Measurements from ENCODE around the gene HNRNPH1.
A peak's percentile ranks its signal among the peaks of the same experiment; 100 is the strongest.

HNRNPH1 gene

GRCh38 chr5:179621551-179622214, 1.8 kb downstream of the HNRNPH1 start:
- DNase-seq: no peak

GRCh38 chr5:179620703-179621350, 2.6 kb downstream of the HNRNPH1 start:
- no peak for DNase-seq

GRCh38 chr5:179620293-179620692, 3.2 kb downstream of the HNRNPH1 start:
- DNase-seq: no peak

GRCh38 chr5:179619776-179620175, 3.7 kb downstream of the HNRNPH1 start:
- DNase-seq: no peak

GRCh38 chr5:179618923-179619554, 4.4 kb downstream of the HNRNPH1 start:
- no peak for DNase-seq

- no peak for DNase-seq
These were observed 5.5 kb downstream of the HNRNPH1 start for GRCh38 chr5:179617930-179618329.

- DNase-seq: no peak
These were observed 7.4 kb downstream of the HNRNPH1 start for GRCh38 chr5:179616002-179616594.

- no peak for DNase-seq
These were observed 8.3 kb downstream of the HNRNPH1 start for GRCh38 chr5:179615203-179615602.

GRCh38 chr5:179614745-179615144, 8.7 kb downstream of the HNRNPH1 start:
- no peak for DNase-seq

- DNase-seq: peak; percentile 57
These were observed 9.9 kb downstream of the HNRNPH1 start for GRCh38 chr5:179613460-179614071.

GRCh38 chr5:179612577-179613459, 10.7 kb downstream of the HNRNPH1 start:
- DNase-seq: no peak

GRCh38 chr5:179610903-179611265, 12.6 kb downstream of the HNRNPH1 start:
- DNase-seq: no peak

GRCh38 chr5:179610109-179610902, 13.2 kb downstream of the HNRNPH1 start:
- no peak for DNase-seq

GRCh38 chr5:179609834-179610108, 13.7 kb downstream of the HNRNPH1 start:
- no peak for DNase-seq

GRCh38 chr5:179608131-179608581, 15.3 kb downstream of the HNRNPH1 start:
- DNase-seq: no peak

- no peak for DNase-seq
These were observed 16.1 kb downstream of the HNRNPH1 start for GRCh38 chr5:179607160-179607931.

GRCh38 chr5:179606910-179607159, 16.6 kb downstream of the HNRNPH1 start:
- no peak for DNase-seq

GRCh38 chr5:179606071-179606909, 17.2 kb downstream of the HNRNPH1 start:
- no peak for DNase-seq

- no peak for DNase-seq
These were observed 18.2 kb downstream of the HNRNPH1 start for GRCh38 chr5:179605026-179605833.

Data from kidney glomerular epithelial cell (primary cell).